A673 (cell line): ENCODE results near the gene PEX26.

Source experiments
- CTCF ChIP-seq: fragments of 300-800, 200-600 bp; sonication (generic); conservative IDR thresholded peaks from 2 replicates; pipeline ENCODE4 v1.5.1; 2017; ENCODE audit warnings: low read depth, mild to moderate bottlenecking, antibody characterized with exemption, low read length, moderate library complexity, mixed read lengths
- EZH2 ChIP-seq: fragments of 200-600 bp; sonication (generic); IDR thresholded peaks from 2 replicates; pipeline ENCODE4 v1.6.1; 2017; ENCODE audit warnings: borderline replicate concordance, low read depth, mild to moderate bottlenecking, mixed read lengths, antibody characterized with exemption, low read length; ENCODE audit not compliant: poor library complexity, severe bottlenecking

GRCh38 chr22:18070556-18071306 is 7.1 kb upstream of the PEX26 start:
- TF ChIP-seq CTCF (peak; percentile 55), EZH2 (no peak)
